ENCODE data around the gene MTCL1.
"Not testable (repeated sequence)": the region's sequence is repeated elsewhere in the genome, so short reads cannot be mapped to it uniquely, and the experiment has no call there.

Gene MTCL1

DNA sequence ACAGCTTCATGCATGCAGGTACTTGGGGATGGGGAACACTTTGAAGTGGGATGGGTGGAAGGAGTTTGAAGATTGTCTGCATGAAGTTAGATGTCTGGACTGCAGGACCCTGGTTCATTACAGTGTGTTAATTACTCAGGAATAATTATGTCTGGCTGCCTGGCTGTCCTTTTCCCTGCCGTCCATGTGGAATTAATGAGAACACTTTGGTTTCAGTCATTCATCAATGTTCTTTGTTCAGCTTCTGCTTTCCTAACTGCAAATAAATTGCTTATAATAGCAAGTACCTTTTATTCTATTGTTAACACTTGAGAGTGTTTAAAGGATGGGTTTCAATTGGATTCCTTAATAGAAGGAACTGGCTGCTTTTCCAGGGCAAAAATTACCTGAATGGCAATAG, 35.8 kb downstream of the MTCL1 start:
- in situ Hi-C loops (cut with MboI; ENCODE audit: low sequenced_read_pairs) = no loop called here

GRCh38 chr18:8741532-8741931, 36.2 kb downstream of the MTCL1 start:
- in situ Hi-C loops (cut with MboI; ENCODE audit: low sequenced_read_pairs) = no loop called here

DNA sequence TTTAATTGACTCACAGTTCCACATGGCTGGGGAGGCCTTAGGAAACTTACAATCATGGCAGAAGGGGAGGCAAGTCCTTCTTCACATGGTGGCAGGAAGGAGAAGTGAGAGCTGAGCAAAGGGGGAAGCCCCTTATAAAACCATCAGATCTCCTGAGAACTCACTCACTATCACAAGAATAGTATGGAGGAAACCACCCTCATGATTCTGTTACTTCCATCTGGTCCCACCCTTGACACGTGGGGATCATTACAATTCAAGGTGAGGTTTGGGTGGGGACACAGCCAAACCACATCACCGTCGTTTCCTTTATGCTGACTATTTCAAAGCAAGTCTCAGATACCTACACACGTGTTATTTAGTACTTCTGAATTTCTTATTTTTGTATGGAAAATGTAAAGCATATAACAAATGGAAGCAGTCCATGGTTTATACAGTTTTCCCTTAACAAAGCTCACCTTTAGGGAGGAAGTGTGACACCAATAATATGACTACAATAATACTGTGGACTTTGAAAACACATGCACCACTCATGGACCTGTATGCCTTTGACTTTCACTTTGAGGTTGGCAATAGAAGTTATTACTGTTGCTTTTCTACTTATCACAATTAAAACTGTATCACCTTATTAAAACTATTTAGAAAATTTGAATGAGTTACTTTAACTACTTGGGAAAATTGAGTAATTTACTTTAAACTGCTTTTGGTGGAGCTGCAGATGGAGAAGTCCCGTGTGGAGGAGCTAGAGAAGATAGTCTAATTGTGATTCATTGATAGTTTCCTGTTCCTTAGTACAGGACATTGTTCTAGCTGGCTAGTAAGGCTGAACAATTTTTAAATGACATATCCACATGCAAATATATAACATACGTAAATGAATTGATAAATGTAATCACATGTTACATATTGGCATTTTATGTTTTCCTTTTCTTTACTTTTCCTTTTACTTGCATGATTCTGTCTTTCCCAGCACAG, 37.3 kb downstream of the MTCL1 start:
- in situ Hi-C loops (cut with MboI; ENCODE audit: low sequenced_read_pairs) = no loop called here

- in situ Hi-C loops (cut with MboI; ENCODE audit: low sequenced_read_pairs) = no loop called here
Observed at GRCh38 chr18:8744038-8744437, 38.7 kb downstream of the MTCL1 start.

DNA sequence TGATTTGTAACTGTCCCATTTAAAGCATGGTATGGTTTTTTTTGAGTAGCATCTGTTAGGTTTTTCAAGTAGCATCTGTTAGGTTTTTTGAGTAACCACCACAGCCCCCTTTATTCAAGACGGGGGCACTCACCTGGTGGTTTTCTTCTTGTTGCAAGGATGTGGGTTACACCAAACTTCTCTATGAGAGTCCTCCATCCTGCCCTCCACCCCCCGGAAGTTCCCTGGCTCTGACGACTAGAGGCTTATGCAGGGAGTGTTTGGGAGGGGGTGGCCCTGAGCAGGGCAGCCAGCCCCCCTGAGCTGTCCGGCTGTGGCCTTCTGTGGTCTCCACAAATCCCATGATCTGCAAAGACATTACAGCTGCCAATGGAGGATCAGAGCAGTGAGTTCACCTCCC, 39.3 kb downstream of the MTCL1 start:
- in situ Hi-C loops (cut with MboI; ENCODE audit: low sequenced_read_pairs) = no loop called here

DNA sequence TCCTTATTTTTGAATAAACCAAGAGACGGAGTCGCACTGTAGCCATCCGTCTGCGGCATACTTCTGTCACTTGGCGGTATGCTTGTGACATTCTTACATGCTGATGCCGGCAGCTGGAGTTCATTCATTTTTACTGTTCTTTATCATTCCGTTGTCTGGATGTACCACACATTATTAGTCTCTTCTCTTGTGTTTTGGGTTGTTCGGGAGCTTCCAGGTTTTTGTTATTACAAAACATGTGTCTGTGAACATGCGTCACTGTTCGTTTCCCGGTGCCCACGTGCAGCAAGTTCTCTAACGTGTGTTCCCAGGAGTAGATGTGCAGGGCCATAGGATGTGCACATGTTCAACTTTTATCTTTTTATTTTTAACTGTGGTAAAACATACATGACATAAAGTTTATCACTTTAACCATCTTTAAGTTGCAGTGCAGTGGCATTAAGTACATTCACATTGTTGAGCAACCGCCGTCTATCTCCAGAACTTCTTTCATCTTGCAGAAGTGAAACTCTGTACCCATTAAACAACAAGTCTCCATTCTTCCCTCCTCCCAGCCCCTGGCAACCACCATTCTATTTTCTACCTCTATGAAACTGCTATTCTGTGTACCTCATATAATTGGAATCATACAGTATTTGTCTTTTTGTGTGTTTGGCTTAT, 40.1 kb downstream of the MTCL1 start:
- in situ Hi-C loops (cut with MboI; ENCODE audit: low sequenced_read_pairs) = no loop called here

DNA sequence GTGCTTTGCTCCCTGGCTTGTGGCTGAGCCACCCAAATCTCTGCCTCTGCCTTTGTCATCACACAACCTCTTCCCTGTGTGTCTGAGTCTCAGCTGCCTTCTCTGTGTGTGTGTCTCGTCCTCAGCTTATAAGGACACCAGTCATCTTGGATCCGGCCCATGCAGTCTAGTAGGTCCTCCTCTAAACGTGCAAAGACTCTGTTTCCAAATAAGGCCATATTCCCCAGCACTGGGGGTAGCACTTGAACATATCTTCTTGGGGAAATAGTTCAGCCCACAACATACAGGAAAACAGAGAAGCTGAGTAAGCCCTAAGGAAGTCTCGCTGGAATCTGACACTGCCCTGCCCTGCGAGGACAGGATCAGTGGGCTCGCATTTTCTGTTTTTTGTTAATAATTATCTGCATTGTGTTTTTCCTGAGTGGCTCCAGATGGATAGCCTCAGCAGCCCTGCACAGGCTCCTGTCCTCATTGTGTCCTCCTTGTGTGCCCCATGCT, 42.1 kb downstream of the MTCL1 start:
- in situ Hi-C loops (cut with MboI; ENCODE audit: low sequenced_read_pairs) = no loop called here

- in situ Hi-C loops (cut with MboI; ENCODE audit: low sequenced_read_pairs) = no loop called here
Observed at GRCh38 chr18:8749492-8749891, 44.1 kb downstream of the MTCL1 start.

DNA sequence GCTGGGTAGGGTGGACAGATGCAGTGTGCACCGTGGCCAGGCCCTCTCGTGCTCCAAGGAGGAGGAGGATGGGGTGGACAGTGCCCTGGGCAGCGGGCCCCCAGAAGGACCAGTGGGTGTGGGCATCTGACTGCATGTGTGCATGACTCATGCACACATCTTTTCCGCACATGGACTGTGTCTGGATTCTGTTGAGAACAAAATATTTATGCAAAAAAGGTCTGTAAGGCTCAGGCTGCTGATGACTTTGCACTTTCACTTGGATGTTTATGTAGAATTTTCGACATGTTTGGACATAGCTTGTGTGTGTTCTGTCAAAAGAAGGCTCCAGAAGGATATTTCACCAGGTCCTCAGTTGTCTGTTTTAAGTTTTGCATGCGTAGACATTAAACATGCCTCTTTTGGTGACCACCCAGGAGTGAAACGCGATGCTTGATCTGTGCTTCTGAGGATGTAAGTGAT, 45.6 kb downstream of the MTCL1 start:
- in situ Hi-C loops (cut with MboI; ENCODE audit: low sequenced_read_pairs) = no loop called here

DNA sequence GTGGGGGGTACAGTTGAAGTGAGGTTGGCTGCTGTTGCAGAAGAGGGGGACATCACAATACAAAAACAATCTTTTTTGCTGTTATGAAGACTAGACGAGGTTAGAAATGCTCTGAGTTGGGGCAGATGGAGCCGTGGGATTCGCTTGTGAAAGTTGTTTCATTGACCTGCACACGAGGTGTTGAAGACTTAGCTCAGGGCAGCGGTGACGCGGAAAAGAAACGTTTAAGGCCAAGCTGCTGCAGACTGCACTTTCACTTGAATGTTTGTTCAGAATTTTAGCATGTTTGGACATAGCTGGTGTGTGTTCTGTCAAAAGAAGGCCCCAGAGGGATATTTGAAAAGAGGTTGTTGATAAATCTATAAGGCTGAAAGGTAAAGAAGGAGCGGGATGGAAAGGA, 46.3 kb downstream of the MTCL1 start:
- in situ Hi-C loops (cut with MboI; ENCODE audit: low sequenced_read_pairs) = no loop called here

DNA sequence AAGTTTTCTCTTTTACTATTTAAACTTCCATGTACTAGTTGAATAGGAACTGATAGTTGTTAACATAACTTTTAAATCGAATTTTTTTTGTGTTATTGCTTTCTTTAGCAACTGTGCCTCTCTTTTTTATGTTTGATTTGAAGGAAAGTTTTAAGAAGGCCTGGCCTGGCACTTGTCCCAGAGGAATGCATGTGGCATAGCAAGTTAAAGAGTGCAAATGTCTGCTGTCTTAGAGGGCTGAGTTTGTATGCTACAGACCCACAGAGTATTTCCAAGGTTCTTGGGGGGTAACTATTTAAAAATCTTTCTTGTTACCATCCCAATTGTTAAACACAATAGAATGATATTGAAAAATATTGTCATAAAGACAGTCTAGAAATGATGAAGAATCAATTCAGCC, 47.0 kb downstream of the MTCL1 start:
- in situ Hi-C loops (cut with MboI; ENCODE audit: low sequenced_read_pairs) = no loop called here

- in situ Hi-C loops (cut with MboI; ENCODE audit: low sequenced_read_pairs) = no loop called here
Observed at GRCh38 chr18:8754995-8755960, 49.9 kb downstream of the MTCL1 start.

DNA sequence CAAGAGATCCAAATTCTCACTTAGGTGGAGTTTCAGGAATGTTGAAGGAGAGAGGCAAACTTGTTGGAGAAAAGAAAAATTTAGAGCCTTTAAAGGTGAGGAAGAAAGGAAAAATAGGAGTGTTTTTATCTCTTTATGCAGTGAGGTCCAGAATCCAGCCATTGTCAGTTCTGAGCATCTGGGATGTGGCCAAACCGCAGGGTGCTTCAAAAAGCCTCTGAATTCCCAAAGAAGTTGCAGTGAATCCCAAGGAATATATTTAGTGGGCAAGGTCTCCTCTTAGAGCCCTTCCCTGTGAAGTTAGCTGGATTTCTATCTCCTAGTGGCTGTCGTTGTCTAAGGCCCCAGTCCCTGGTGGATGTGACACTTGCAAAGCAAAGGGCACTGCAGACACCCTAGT, 51.2 kb downstream of the MTCL1 start:
- in situ Hi-C loops (cut with MboI; ENCODE audit: low sequenced_read_pairs) = no loop called here

- in situ Hi-C loops (cut with MboI; ENCODE audit: low sequenced_read_pairs) = no loop called here
Observed at GRCh38 chr18:8757396-8757997, 52.1 kb downstream of the MTCL1 start.

GRCh38 chr18:8758466-8758865, 53.1 kb downstream of the MTCL1 start:
- in situ Hi-C loops (cut with MboI; ENCODE audit: low sequenced_read_pairs) = no loop called here

GRCh38 chr18:8760984-8761383, 55.6 kb downstream of the MTCL1 start:
- in situ Hi-C loops (cut with MboI; ENCODE audit: low sequenced_read_pairs) = no loop called here

DNA sequence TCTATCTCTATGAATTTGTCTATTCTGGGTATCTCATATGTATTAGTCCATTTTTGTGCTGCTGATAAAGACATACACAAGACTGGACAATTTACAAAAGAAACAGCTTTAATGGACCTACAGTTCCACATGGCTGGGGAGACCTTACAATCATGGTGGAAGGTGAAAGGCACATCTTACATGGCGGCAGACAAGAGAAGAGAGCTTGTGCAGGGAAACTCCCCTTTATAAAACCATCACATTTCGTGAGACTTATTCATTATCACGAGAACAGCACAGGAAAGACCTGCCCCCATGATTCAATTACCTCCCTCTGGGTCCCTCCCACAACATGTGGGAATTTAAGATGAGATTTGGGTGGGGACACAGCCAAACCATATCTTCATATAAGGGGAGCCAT, 56.2 kb downstream of the MTCL1 start:
- in situ Hi-C loops (cut with MboI; ENCODE audit: low sequenced_read_pairs) = not testable (repeated sequence)

DNA sequence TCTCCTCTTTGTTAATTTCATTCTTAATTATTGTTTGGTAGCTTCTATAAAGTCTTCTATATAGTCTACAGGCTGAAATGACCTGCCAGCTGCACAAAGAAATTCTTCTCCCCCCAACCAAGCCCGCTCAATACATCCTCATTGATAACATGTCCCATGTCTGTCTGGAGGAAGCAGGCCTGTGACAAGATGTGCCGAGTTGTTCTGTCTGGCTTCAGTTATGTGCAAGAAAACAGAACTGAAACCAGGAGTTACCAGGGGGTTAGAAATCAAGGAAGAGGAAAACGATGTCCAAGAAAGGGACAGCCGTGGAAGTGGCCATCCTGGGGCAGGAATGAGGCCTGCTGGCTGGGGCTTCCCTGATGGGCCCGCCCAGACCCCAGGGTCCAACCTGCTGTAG, 57.6 kb downstream of the MTCL1 start:
- in situ Hi-C loops (cut with MboI; ENCODE audit: low sequenced_read_pairs) = no loop called here

GRCh38 chr18:8763611-8764010, 58.3 kb downstream of the MTCL1 start:
- in situ Hi-C loops (cut with MboI; ENCODE audit: low sequenced_read_pairs) = no loop called here

DNA sequence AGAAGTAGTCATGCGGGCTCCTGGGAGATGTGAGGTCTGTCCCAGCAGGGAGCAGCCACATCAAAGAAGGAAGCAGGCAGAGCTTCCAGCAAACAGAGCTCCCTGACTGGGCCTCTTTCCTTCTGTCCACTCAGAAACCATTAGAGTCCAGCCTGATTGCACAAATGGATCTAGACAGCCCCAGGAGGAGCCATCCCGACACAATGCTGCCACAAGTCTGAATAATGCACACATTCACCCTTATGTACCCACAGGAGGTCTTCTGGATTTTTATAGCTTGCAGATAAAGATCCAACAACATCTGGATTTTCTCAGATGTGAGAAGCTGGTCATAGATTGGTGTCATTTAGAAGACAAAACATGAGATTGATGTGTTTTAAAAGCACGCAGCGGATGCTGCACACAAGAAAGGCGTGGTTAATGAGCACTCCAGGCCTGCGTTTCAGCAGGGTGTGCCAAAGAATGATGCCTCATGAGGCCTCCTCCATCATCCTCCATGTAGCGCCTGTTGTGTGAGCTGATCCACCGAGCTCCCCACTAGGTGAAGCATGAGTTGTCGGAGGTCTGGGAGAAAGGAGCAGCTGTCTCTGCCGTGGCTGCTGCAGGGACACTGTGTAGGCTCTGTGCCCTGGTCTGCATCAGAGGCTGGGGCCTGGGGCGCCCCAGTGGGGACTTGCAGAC, 60.6 kb downstream of the MTCL1 start:
- in situ Hi-C loops (cut with MboI; ENCODE audit: low sequenced_read_pairs) = no loop called here
